Stomach (tissue), 9 donors: ENCODE results near the gene VAMP8. TPM values are rescaled to one million over a fixed set of nuclear protein-coding genes. Genes with fewer than 3 reads are reported as not detected.

Source experiments
- DNase-seq, 2 donors: peaks; one replicate each; pipeline versions ENCODE4 v3.0.0 to v3.0.0-alpha.2; 2013 to 2019
- H3K27ac ChIP-seq, 5 donors: fragments of 200-600 bp in 4 of 5; sonication (generic) in 4 of 5; one replicate each; pipeline ENCODE4 v1.5.1; 2013 to 2019; ENCODE audit warnings: mild to moderate bottlenecking in 1 of 5, moderate library complexity in 1 of 5
- H3K27me3 ChIP-seq, 3 donors: fragments of 200-600 bp; sonication (generic); one replicate each; pipeline ENCODE4 v1.5.1; 2017 to 2019; ENCODE audit warnings: mixed run types in 1 of 3
- H3K36me3 ChIP-seq, 4 donors: fragments of 200-600 bp; sonication (generic); 1 replicate in 3 of 4; 2 replicates in 1 of 4; pipeline ENCODE4 v1.5.1; 2016 to 2019
- H3K4me1 ChIP-seq, 4 donors: fragments of 200-600 bp; sonication (generic); one replicate each; pipeline ENCODE4 v1.5.1; 2016 to 2019
- H3K4me3 ChIP-seq, 4 donors: fragments of 200-600 bp; sonication (generic) in 3 of 4; one replicate each; pipeline ENCODE4 v1.5.1; 2016 to 2019; ENCODE audit warnings: mild to moderate bottlenecking in 1 of 4
- H3K9me3 ChIP-seq, 4 donors: fragments of 200-600 bp; sonication (generic); one replicate each; pipeline ENCODE4 v1.5.1; 2016 to 2019
- EP300 ChIP-seq: sonication (generic); formaldehyde crosslinking; IDR thresholded peaks from one replicate; pipeline ENCODE4 v1.6.1; 2017; ENCODE audit warnings: antibody characterized with exemption
- POLR2A ChIP-seq, 4 donors: fragments of 450-650 bp; IDR thresholded peaks; one replicate each; pipeline ENCODE4 v1.6.1; 2016; ENCODE audit warnings: antibody characterized with exemption in 4 of 4, control low read depth in 2 of 4, mild to moderate bottlenecking in 1 of 4, moderate library complexity in 1 of 4
- POLR2AphosphoS5 ChIP-seq, 3 donors: sonication (generic); formaldehyde crosslinking; IDR thresholded peaks; one replicate each; pipeline ENCODE4 v1.6.1; 2016; ENCODE audit warnings: antibody characterized with exemption in 3 of 3
- WGBS, 5 donors: extraction: QIAGEN DNeasy Blood & Tissue Kit in 3 of 5; methylation state at CpG; one replicate each; pipeline versions ENCODE4 v1.1.5 to v1.1.7; 2013 to 2018; 5-methylcytosine and 5-hydroxymethylcytosine counted together
- intact Hi-C: fragments of 100-400 bp; cut with DNase I; formaldehyde crosslinking; loops from one replicate; pipeline ENCODE4 v1.15.1; 2023; ENCODE audit warnings: low total_unique reads
- polyA plus RNA-seq, 3 donors: library from polyadenylated mRNA; stranded (reverse); fragments of 200-250 nt; gene quantifications; one replicate each; pipeline ENCODE4 v1.2.3, GENCODE V29; 2013
- total RNA-seq, 5 donors: library from RNA; depleted of rRNA; stranded (reverse); fragments of >200 nt; gene quantifications; one replicate each; pipeline versions ENCODE4 v1.1.0 to v1.2.3, GENCODE V29; 2014 to 2016
- TF ChIP-seq, protein P1 (sequence below), 7 experiments: fragments of 450-650 bp in 4 of 7; fragments of 200-600 bp in 3 of 7; sonication (generic) in 3 of 7; IDR thresholded peaks; one replicate each; pipeline ENCODE4 v1.5.1; 2016 to 2019; ENCODE audit warnings: antibody characterized with exemption in 7 of 7, control low read depth in 2 of 7, mild to moderate bottlenecking in 1 of 7
- donor health status: healthy with polysubstance abuse.
- donor health status: Bipolar disorder and iron deficiency.
- donor health status: healthy.

Gene VAMP8
- total and polyA plus RNA-seq, 8 donors = 2.2 to 568 (median 191) TPM; not detected in 1

DNA sequence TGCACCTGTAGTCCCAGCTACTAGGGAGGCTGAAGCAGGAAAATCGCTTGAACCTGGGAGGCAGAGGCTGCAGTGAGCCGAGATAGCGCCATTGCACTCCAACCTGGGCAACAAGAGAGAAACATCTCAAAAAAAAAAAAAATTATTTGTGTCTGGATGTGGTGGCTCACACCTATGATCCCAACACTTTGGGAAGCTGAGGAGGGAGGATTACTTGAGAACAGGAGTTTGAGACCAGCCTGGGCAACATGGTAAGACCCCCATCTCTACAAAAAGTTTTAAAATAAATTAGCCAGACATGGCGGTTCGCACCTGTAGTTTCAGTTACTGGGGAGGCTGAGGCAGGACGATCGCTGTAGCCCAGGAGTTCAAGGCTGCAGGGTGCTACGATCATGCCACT is 1.6 kb upstream of the VAMP8 start:
- DNase-seq = no peak
- no peaks in the 10 kb centered on the region for H3K36me3 ChIP-seq
- intact Hi-C loops = no loop called here
- H3K4me1 ChIP-seq = peaks cover 18 to 38% (median 29%) of the 10 kb centered on the region in 4 donors
- no peak overlapping the region for H3K27ac ChIP-seq
- TF ChIP-seq, protein P1, sequence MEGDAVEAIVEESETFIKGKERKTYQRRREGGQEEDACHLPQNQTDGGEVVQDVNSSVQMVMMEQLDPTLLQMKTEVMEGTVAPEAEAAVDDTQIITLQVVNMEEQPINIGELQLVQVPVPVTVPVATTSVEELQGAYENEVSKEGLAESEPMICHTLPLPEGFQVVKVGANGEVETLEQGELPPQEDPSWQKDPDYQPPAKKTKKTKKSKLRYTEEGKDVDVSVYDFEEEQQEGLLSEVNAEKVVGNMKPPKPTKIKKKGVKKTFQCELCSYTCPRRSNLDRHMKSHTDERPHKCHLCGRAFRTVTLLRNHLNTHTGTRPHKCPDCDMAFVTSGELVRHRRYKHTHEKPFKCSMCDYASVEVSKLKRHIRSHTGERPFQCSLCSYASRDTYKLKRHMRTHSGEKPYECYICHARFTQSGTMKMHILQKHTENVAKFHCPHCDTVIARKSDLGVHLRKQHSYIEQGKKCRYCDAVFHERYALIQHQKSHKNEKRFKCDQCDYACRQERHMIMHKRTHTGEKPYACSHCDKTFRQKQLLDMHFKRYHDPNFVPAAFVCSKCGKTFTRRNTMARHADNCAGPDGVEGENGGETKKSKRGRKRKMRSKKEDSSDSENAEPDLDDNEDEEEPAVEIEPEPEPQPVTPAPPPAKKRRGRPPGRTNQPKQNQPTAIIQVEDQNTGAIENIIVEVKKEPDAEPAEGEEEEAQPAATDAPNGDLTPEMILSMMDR (IDR thresholded peaks at IDR 0.05) = no peak
- TF ChIP-seq POLR2AphosphoS5 (IDR thresholded peaks at IDR 0.05) (no peak), EP300 (no peak), POLR2A (IDR thresholded peaks at IDR 0.05) (no peak)
- H3K9me3 ChIP-seq = no peaks in the 10 kb centered on the region
- no peak overlapping the region for H3K4me3 ChIP-seq
- no peaks in the 10 kb centered on the region for H3K27me3 ChIP-seq
- whole genome bisulfite sequencing, 5 donors = 85 to 94% (median 86%) methylated on average over 8 of the region's 8 CpGs

DNA sequence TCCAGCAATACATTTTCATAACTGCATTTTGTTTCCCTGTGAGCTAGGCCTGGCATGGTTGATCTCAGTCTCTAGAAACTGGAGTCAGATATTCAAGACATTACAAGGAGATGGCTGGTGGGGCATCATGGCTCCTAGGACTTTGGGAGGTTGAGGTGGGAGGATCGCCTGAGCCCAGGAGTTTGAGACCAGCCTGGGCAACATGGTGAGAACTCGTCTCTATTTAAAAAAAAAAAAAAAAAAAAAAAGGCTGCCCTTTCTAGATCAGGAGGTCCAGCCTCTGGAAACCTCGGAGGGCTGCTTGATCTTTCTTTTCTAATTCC is 362 bp upstream of the VAMP8 start:
- intact Hi-C loops = no loop called here
- DNase-seq = no peak
- Histone ChIP-seq H3K36me3 (peaks cover 0 to 10% (median 4%) of the 10 kb centered on the region in 4 donors), H3K9me3 (no peaks in the 10 kb centered on the region), H3K27ac (peak overlapping the region; percentile 79 to 91 (median 90)), H3K4me1 (peaks cover 18 to 38% (median 29%) of the 10 kb centered on the region in 4 donors), H3K4me3 (peak overlapping the region in 3 of 4 donors; percentile 49 to 60 (median 53)), H3K27me3 (no peaks in the 10 kb centered on the region)
- TF ChIP-seq, protein P1 (IDR thresholded peaks at IDR 0.05) = no peak
- TF ChIP-seq EP300 = no peak
- no peak for TF ChIP-seq POLR2AphosphoS5 (IDR thresholded peaks at IDR 0.05)
- no peak for TF ChIP-seq POLR2A (IDR thresholded peaks at IDR 0.05)
- 12 to 48% (median 28%) methylated on average over 3 of the region's 3 CpGs for WGBS, 5 donors

DNA sequence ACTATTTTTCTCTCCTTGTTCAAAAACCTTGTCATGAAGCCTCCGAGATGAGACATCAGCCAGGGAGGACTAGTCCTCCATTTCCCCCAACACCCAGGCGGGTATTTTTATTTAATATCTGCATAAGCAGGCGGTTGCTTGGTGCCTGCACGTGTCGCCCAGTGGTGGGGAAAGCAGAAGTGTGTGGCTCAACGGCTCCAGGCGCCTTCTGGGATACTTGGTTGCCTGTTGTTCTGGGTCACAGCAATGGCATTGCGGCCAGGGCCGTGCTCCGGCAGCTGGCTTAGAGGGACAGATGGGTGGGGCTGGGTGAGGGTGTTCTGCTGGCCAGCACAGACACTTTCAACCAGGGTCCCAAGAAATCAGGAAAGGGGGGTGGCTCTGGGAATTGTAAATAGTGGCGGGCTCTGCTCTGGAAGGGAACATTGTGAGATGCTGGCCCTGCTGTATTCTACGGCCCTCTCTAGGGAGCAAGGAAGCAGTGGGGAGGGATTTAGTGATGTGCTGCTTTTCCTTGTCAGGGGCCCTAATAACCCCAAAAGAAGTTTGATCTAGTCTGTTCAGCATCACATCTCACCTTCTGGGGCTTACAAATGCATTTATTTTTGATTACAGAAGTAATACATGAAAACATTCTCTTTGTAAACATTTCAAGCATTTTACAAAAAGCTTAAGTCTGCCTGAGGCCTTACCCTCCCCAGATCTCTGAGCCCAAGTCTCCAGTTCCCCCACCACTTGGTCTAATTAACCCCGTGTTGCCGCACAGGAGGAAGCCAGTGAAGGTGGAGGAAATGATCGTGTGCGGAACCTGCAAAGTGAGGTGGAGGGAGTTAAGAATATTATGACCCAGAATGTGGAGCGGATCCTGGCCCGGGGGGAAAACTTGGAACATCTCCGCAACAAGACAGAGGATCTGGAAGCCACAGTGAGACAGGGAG is 1.1 kb downstream of the VAMP8 start:
- 30 to 42% (median 32%) methylated on average over 18 to 19 of the region's 19 CpGs for WGBS, 5 donors
- Histone ChIP-seq H3K36me3 (peaks cover 0 to 21% (median 8%) of the 10 kb centered on the region in 4 donors), H3K4me3 (peak overlapping the region; percentile 46 to 60 (median 51)), H3K9me3 (no peaks in the 10 kb centered on the region), H3K27me3 (no peaks in the 10 kb centered on the region), H3K27ac (peak overlapping the region; percentile 68 to 91 (median 86)), H3K4me1 (peaks cover 20 to 49% (median 36%) of the 10 kb centered on the region in 4 donors)
- TF ChIP-seq POLR2A (IDR thresholded peaks at IDR 0.05) (no peak), EP300 (no peak), POLR2AphosphoS5 (IDR thresholded peaks at IDR 0.05) (peak in 1 of 3 donors; percentile 13)
- intact Hi-C loops = no loop called here
- DNase-seq = peak; percentile 63 to 73

DNA sequence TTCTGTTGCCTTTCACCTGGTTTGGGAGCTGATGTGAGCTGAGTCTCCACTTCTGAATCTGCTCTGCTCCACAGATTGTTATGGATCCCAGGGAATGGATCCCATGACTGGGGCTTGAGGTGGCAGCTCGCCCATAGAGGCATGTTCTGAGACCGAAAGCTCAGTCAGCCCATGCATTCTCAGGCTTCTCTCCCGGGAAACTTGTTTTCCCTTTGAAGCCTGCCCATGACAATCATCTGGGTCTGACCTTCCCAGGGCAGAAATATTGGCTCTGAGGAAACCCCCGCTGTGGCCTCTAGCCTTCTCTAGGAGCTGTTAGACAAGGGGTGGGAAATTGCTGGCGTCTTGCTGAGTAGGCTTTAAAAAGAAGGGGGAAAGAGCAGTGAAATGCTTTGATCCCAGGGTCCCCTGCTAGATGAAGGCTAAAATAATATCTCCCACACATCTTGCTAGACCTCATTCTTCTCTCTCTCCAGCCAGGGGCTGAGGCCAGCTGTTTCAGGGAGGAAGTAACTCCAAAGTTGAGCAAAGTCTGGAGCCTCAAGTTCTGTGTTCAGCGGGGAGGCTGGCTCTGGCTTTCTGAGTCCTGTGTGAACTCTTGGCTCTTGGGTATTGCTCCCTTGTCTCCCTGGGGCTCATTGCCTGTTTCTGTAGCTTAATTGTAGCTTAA is 2.0 kb downstream of the VAMP8 start:
- peak overlapping the region in 3 of 4 donors; percentile 46 to 60 (median 49) for H3K4me3 ChIP-seq
- intact Hi-C loops = no loop called here
- H3K27ac ChIP-seq = peak overlapping the region in 4 of 5 donors; percentile 79 to 91 (median 88)
- DNase-seq = no peak
- peaks cover 28 to 58% (median 44%) of the 10 kb centered on the region in 4 donors for H3K4me1 ChIP-seq
- peaks cover 0 to 21% (median 8%) of the 10 kb centered on the region in 4 donors for H3K36me3 ChIP-seq
- H3K27me3 ChIP-seq = no peaks in the 10 kb centered on the region
- H3K9me3 ChIP-seq = no peaks in the 10 kb centered on the region
- 47 to 67% (median 59%) methylated on average over 6 of the region's 6 CpGs for WGBS, 5 donors
- TF ChIP-seq, protein P1 (IDR thresholded peaks at IDR 0.05) = no peak
- TF ChIP-seq EP300 = no peak
- no peak for TF ChIP-seq POLR2AphosphoS5 (IDR thresholded peaks at IDR 0.05)
- no peak for TF ChIP-seq POLR2A (IDR thresholded peaks at IDR 0.05)
